LNCAP (cell line): ENCODE measurements around the gene ABCA7.

Experiments used
- TF ChIP-seq, protein P1 (sequence below): fragments of 450-650 bp; IDR thresholded peaks from 2 replicates; pipeline ENCODE4 v1.5.1; 2017; ENCODE audit warnings: mild to moderate bottlenecking

Gene ABCA7

DNA sequence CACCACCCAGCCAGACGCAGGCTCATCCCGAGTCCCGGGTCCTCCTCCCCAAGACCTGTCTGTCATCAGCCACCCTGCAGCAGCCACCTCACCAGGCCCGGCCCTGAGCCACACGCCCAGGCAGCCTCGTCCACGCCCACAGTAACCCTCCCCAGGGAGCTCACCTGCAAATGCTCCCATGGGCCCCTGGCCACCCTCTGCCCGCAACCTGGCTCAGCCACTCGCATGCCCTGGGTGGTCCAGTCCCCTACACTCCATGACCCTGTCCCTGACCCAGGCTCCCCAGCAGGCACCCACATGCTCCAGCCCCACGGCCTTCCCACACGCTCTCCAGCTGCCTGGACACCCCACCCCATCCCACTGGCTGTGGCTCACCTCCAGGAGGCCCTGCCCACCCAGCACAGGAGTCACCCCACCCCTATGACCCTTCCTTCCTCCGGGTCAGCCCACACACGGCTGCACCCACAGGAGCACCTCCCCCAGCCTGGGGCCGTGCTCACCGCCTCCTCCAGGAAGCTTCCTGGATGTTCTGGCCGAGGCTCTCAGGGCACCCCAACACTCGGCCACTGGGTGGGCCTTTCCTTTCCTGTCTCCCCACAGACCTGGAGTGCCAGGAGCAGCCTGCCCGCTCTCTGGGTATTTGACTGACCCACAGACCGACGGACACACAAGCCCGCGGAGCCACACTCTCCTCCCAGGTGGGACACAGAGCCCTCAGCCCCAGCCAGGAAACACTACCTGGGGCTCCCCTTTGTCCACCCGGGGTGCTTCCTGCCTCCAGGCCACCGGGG is 22.6 kb upstream of the ABCA7 start:
- TF ChIP-seq, protein P1, sequence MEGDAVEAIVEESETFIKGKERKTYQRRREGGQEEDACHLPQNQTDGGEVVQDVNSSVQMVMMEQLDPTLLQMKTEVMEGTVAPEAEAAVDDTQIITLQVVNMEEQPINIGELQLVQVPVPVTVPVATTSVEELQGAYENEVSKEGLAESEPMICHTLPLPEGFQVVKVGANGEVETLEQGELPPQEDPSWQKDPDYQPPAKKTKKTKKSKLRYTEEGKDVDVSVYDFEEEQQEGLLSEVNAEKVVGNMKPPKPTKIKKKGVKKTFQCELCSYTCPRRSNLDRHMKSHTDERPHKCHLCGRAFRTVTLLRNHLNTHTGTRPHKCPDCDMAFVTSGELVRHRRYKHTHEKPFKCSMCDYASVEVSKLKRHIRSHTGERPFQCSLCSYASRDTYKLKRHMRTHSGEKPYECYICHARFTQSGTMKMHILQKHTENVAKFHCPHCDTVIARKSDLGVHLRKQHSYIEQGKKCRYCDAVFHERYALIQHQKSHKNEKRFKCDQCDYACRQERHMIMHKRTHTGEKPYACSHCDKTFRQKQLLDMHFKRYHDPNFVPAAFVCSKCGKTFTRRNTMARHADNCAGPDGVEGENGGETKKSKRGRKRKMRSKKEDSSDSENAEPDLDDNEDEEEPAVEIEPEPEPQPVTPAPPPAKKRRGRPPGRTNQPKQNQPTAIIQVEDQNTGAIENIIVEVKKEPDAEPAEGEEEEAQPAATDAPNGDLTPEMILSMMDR, result no peak

GRCh38 chr19:1017906-1018305 is 22.0 kb upstream of the ABCA7 start:
- TF ChIP-seq, protein P1, result no peak

DNA sequence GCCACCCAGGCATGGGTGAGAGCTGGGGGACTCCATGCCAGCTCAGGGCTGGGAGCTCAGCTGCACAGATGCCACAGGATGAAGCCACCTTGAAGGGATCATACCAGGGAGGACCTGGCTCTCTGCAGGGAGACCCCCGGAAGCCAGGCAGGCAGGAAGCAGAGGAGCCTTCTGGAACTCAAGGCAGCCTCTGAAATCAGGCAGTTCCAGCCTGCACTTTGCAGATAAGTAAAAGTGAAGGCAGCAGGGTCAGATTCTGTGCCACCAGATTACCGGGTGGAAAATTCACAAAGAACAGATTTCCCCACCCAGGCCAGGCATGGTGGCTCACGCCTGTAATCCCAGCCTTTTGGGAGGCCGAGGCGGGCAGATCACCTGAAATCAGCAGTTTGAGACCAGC is 21.5 kb upstream of the ABCA7 start:
- TF ChIP-seq, protein P1, result no peak

GRCh38 chr19:1018932-1019615 is 20.8 kb upstream of the ABCA7 start:
- TF ChIP-seq, protein P1, result no peak

- TF ChIP-seq, protein P1, result no peak
Measured at GRCh38 chr19:1019616-1019961, 20.3 kb upstream of the ABCA7 start.

DNA sequence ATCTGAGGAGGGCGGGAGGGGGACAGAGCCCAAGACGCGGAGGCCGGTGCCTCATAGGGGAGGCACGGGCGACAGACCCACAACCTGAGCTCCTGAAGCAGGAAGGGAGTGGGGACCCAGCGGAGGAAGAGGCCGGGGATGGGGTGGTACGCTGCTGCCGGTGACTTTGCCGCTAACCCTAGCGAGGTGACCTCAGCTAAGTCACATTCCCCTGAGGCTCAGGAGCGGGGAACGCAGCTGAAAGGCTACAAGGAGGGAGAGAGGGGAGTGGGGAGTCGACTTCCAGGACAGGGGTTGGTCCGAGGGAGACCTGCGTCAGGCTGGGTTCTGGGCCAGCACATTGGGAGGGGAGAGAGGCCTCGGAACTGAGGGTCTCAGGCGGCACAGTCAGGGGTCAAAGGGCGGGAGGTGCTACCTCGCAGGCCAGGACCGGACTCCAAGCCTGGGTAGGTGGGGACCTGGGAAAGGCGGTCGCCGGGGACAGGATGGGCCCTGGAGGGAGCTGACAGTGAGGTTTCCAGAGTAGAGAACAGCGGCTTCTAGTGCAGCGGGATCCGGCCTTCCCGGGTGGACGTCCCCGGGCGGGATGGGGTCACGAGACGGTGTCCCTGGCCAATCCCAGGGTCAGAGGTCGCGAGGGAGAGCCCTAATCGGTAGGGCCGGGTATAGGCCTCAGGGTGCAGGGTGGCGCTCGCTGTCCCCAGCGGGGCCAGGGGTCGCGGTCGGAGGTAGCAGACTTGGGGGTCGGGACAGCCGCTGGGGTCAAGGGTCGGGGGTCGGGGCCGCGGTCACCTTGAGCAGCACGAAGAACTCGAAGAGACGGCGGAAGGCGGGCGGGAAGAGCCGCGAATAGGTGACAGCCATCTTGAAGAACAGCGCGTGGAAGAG is 19.7 kb upstream of the ABCA7 start:
- TF ChIP-seq, protein P1, result no peak

GRCh38 chr19:1020868-1021425 is 19.0 kb upstream of the ABCA7 start, which contains the start of gene TMEM259:
Gene TMEM259, minus strand, starts transcription at chr19:1021123. Its CDS starts 127 bp downstream, at chr19:1020996.
- TF ChIP-seq, protein P1, result no peak
